ENCODE results near the gene KLHDC10. TPM values are rescaled to one million over a fixed set of nuclear protein-coding genes. Genes with fewer than 3 reads are reported as not detected.

KLHDC10 gene
- total RNA-seq, 1 experiment from 2014 or later, result 8.8 TPM

DNA sequence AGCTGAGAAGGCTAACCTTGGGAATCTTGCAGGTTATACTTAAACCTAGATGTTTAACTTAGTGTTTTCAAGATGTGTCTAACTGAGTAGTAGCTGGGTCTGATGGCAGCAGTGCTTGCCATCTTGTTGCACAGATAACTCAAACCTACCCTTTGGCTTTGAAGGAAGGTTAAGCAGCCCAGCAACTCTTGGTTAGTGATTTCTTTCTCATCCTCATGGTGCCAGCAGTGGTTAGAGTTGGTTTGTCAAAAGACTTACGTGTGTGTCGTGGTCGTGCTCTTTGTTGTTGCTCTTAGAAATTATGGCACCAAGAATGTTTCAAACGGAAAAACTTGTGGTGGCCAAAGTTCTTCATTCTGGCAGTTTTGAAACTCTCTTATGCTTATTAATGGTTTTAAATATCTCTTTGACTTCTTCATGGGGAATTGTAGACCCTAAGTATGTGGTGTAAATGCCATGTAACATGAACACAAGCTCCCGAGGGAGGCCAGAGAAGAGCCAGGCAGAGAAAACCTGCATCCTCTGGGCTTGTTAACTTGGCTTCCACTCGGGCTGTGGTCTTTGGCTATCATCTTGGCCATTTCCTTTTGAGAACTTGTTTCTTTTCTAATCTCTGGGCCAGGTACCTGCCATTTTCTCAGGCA, 61.0 kb downstream of the KLHDC10 start:
- peaks cover 23% of the 10 kb centered on the region for H3K36me3 ChIP-seq
- no peaks in the 10 kb centered on the region for H3K9me3 ChIP-seq
- H3K27me3 ChIP-seq, result no peaks in the 10 kb centered on the region
- DNase-seq, result no peak
- no peak overlapping the region for H3K4me3 ChIP-seq

- Histone ChIP-seq H3K4me3 (no peak overlapping the region), H3K36me3 (peaks cover 25% of the 10 kb centered on the region), H3K9me3 (no peaks in the 10 kb centered on the region), H3K27me3 (no peaks in the 10 kb centered on the region)
- no peak for DNase-seq
These were observed 61.9 kb downstream of the KLHDC10 start for GRCh38 chr7:130131964-130132875.

DNA sequence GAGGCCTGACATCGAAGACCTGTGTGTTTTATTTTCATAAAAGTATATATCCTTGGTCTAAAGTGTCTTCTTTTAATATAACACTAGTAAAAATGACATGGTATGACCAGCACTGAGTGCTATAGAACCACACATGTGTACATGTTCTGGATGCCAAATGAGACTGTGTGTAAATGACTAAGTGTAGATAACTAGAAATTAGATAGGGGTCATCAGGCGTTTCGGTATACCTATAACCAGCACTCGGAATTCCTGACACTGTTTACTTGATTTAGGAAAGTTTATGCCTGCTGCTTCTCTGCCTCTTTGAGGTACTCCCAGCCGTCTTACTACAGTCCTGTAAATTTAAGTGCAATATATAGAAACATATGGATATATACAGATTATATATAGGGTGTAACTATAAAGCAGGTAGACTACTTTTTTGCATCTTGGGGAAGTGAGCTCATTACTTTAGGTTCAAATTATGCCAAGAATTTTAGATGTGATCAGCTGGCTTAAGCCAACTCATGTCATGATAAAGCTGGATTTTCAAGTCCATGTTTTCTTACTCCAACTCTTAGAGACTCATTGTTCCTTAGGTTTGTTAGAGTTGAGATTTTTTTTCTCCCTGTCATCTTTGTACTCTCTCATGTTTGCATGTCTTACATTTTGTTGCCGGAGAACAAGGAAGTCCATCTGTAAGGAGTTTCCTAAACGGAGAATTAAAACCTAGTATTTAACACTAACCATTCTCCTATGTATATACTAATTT, 62.9 kb downstream of the KLHDC10 start:
- peaks cover 24% of the 10 kb centered on the region for H3K36me3 ChIP-seq
- DNase-seq, result no peak
- no peaks in the 10 kb centered on the region for H3K27me3 ChIP-seq
- no peaks in the 10 kb centered on the region for H3K9me3 ChIP-seq
- H3K4me3 ChIP-seq, result no peak overlapping the region

DNA sequence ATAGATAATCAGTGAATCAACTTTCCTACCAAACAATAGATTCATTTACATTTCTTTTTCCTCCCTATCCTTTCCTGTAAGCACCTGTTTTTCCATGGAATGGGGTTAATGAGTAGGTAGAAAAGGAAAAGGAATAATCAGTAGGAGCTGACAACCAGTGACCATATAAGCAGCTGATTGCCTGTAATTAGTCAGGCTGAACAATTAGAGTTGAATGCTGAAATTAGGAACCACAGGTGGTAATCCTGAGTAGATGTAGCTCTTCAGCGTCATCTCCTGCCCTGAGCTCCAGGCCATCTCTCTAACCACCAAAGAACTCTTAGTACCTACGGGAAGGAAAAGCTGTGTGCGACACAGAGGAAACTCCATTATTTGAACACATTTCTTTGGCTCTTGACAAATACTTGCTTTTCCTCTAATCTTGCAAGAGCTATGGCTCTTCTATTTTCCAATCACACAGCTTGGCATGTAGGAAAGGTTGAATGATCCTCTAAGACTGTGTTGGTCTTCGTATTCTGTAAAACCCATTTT, 63.8 kb downstream of the KLHDC10 start:
- Histone ChIP-seq H3K36me3 (peaks cover 20% of the 10 kb centered on the region), H3K27me3 (no peaks in the 10 kb centered on the region), H3K4me3 (no peak overlapping the region), H3K9me3 (no peaks in the 10 kb centered on the region)
- no peak for DNase-seq

DNA sequence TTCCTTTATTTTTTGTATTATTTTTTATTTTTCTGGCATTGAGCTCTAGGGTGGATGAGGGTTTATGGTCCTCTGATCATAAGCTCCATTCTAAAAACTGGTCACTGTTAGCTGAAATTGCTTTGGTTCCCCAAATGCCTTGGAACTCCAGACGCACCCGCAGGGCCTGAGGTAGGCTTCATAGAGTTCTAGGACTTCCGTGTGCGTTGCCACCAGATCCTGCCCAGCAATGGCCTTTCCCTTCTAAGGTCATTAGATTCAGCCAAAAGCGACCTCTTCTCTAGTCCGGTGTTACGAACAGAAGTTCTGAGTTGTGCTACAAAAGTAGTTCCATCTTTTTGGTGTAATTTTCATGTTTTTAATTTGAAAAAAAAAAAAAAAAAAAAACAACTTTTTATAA, 64.4 kb downstream of the KLHDC10 start:
- no peak for DNase-seq
- Histone ChIP-seq H3K4me3 (no peak overlapping the region), H3K9me3 (no peaks in the 10 kb centered on the region), H3K27me3 (no peaks in the 10 kb centered on the region), H3K36me3 (peaks cover 14% of the 10 kb centered on the region)

- Histone ChIP-seq H3K27me3 (no peaks in the 10 kb centered on the region), H3K4me3 (no peak overlapping the region), H3K36me3 (peaks cover 11% of the 10 kb centered on the region), H3K9me3 (no peaks in the 10 kb centered on the region)
- no peak for DNase-seq
These were observed 65.2 kb downstream of the KLHDC10 start for GRCh38 chr7:130135208-130136205.

DNA sequence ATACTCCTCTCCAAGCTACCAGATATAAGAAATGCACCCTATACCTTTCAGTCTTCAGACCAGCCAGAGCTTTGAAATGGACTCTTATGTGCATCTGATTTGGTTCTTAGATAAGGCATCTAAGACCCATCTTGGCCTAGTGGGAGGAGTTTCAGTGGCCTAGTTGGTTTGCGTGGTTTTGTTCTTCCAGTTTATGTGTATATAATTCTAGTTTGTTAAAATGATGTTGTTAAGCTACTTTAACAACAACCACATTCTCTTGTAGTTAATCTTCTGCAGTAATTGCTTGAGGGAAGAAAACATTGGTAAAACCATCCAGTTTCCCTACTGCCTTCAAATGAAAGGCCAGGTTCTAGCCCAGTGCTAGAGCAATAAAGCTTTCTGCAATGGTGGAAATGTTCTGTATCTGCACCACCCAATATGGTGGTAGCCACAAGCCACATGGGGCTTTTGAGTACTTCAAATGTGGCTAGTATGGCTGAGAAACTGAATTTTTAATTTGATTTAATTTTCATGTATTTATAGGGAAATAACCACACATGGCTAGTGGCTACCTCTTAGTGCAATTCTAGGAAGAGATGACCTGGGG, 66.3 kb downstream of the KLHDC10 start:
- Histone ChIP-seq H3K36me3 (peaks cover 10% of the 10 kb centered on the region), H3K27me3 (no peaks in the 10 kb centered on the region), H3K9me3 (no peaks in the 10 kb centered on the region), H3K4me3 (no peak overlapping the region)
- DNase-seq, result no peak

- Histone ChIP-seq H3K9me3 (no peaks in the 10 kb centered on the region), H3K36me3 (peaks cover 10% of the 10 kb centered on the region), H3K27me3 (no peaks in the 10 kb centered on the region)
These were observed 66.9 kb downstream of the KLHDC10 start for GRCh38 chr7:130137207-130137606.

DNA sequence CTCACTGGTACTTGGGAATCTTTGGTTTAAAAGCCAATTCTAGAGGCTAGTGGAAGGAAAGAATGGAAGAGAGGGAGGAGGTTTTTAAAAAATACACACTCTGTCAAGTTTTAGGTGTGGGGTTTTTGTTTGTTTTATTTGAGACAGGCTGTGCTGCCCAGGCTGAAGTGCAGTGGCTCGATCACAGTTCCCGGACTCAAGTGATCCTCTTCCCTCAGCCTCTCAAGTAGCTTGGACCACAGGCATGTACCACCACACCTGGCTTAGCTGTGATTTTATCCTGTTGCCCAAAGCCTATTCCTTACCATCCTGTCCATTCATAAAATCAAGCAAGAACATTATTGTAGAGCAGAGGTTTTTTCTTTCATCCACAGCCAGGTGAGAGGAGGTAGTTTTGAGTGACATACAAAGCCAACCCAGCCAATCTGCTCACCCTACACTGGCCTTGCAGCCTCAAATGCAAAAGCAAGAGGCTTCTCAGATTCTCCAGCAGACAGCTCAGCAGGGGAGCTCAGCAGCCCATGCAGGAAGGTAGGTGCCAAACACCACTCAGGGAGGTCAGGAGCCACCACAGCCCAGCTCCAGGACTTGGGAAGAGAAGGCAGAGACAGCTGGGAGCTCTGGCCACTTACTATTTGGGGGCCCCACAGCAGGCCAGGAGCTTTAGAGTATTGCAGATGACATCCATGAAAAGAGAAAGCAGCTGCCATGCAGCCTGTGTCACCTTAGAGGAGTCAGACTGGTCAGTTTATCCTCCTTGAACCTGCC, 69.0 kb downstream of the KLHDC10 start:
- no peak for DNase-seq
- peaks cover 7% of the 10 kb centered on the region; the same call in 1 of the 2 replicates for H3K36me3 ChIP-seq
- H3K9me3 ChIP-seq, result no peaks in the 10 kb centered on the region
- no peaks in the 10 kb centered on the region for H3K27me3 ChIP-seq
- H3K4me3 ChIP-seq, result no peak overlapping the region

More at GRCh38 chr7:130137207-130137606, 66.9 kb downstream of the KLHDC10 start:
- no peak for DNase-seq
- H3K4me3 ChIP-seq, result no peak overlapping the region

DNA sequence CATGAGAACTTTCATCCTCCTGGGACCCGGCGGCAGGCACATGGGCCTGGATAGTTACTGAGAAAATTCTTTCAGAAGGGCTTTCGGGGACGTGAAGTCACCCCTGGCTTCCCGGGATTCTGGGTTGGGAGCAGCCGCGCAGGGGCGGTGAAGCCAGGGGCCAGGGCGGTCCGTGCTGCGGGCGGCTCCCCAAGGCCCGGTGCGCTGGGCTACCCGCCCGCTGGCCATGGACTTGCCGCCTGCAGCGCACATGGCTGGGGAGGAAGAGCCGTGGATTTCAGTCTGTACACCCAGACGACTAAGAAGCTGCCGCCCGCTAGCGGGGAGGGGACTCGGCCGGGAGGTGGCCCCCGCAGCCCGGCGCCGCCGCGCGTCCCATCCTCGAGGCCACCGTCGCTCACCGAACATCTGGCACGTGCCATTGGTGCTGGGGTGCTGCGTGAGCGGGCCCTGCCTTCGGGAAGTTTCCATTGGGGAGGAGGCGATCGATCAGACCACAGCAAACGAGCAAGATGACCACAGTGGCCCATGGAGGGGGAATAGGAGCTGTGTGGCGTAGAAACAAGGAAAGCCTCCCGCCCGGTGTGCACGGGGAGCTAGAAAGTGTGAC, 70.3 kb downstream of the KLHDC10 start:
- no peak overlapping the region for H3K4me3 ChIP-seq
- DNase-seq, result no peak

GRCh38 chr7:130141161-130141883, 71.0 kb downstream of the KLHDC10 start:
- DNase-seq, result no peak
- H3K9me3 ChIP-seq, result no peaks in the 10 kb centered on the region
- H3K36me3 ChIP-seq, result peaks cover 3% of the 10 kb centered on the region; the same call in 1 of the 2 replicates
- H3K27me3 ChIP-seq, result no peaks in the 10 kb centered on the region
- H3K4me3 ChIP-seq, result no peak overlapping the region

More for the DNA sequence above, 70.3 kb downstream of the KLHDC10 start:
- H3K36me3 ChIP-seq, result peaks cover 4% of the 10 kb centered on the region; the same call in 1 of the 2 replicates
- no peaks in the 10 kb centered on the region for H3K27me3 ChIP-seq
- H3K9me3 ChIP-seq, result no peaks in the 10 kb centered on the region

DNA sequence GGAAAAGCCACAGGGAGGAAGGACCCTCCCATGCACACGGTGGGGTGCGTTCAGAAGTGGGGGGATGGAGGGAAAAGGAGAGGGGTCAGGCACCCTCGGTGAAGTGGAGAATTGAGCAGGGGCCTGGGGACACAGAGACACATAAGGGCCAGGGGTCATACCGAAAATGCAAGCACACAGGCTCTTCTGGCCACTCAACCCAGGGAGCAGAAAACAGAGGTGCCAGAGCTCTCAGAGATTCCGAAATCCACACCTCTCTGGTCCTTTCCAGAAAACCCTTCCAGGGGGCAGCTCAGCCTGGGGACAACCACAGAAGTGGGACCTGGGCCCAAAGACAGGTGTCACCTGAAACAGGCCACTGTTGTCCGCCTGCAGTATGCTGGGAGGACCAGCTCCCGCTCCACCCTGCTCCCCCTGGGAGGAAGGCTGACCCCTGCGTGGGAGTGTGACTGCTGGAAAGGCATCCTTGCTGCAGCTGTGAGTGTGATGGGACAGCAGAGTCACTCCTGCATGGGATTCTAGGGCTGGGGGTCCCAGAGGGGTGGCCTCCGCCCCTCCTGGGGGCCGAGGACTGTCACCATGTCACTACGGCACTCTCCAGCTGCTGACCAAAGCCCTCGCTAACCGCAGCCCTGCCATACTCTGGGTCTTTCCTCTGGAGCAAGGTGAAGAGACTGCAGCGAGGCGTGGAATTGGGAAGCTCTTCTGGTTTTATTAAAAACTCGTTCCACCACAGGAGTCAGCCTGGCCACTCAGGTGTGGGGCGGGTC, 71.7 kb downstream of the KLHDC10 start:
- no peaks in the 10 kb centered on the region for H3K27me3 ChIP-seq
- no peak for DNase-seq
- no peaks in the 10 kb centered on the region for H3K9me3 ChIP-seq
- H3K4me3 ChIP-seq, result no peak overlapping the region
- H3K36me3 ChIP-seq, result 0 out of 2 replicates have a peak, but pooled peaks cover 2% of the 10 kb centered on the region

- no peak for DNase-seq
These were observed 72.5 kb downstream of the KLHDC10 start for GRCh38 chr7:130142654-130143333.

More at GRCh38 chr7:130142654-130143333, 72.5 kb downstream of the KLHDC10 start:
- Histone ChIP-seq H3K27me3 (no peaks in the 10 kb centered on the region), H3K9me3 (no peaks in the 10 kb centered on the region), H3K36me3 (0 out of 2 replicates have a peak, but pooled peaks cover 2% of the 10 kb centered on the region), H3K4me3 (no peak overlapping the region)

All from MG63 (cell line).